Fibroblast of the aortic adventitia (primary cell): ENCODE measurements around the gene KRT2. TPM values are rescaled to one million over a fixed set of nuclear protein-coding genes. Genes with fewer than 3 reads are reported as not detected.

Source experiments
- DNase-seq: peaks from one replicate; pipeline ENCODE4 v3.0.0-alpha.2; 2010; ENCODE audit warnings: low read depth
- H3K4me3 ChIP-seq: 2 replicates; pipeline ENCODE4 v1.5.1; 2011; ENCODE audit warnings: low read depth, mild to moderate bottlenecking, control low read depth, low read length, moderate library complexity
- total RNA-seq: library from RNA; depleted of rRNA; stranded (reverse); fragments of >200 nt; gene quantifications from 2 replicates; pipeline ENCODE4 v1.2.3, GENCODE V29; 2012; ENCODE audit warnings: low replicate concordance
- TF ChIP-seq, protein P1 (sequence below): IDR thresholded peaks from 2 replicates; pipeline ENCODE4 v1.5.1; 2011; ENCODE audit warnings: mild to moderate bottlenecking, low read length, control low read depth, inconsistent platforms; ENCODE audit not compliant: insufficient read depth

Gene KRT2
- total RNA-seq, 1 donor, result not detected

DNA sequence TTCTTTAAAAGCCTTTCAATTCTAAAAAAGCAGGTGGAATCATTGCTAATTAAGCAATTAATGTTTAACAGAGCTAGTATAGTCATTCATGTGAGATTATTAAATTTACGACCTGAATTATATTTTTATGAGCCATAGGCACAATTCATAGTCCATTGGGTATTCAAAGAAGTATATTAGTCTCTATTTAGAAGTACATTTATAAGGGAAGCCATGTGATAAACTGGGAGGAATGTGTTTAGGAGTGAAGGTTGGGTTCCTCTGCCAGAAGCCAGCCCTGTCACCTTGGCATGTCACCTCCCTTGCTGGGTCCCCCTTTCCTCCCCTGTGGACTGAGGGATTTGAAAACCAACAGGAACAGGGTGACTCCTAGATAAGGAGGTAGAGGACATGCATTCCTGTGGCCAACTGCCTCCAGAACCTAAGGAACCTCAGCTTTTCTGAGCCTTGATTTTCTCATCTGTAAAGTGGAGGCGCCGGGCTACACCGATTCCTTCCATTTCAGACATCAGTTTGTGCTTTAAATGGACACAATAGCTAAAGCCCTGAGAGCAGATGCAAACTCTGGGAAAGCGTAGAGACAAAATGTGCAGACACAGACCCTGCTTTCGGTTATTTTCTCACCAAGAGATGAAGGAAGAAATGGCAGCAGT lies 5.4 kb upstream of the KRT2 start:
- H3K4me3 ChIP-seq, result no peak overlapping the region
- no peak for DNase-seq
- TF ChIP-seq, protein P1, sequence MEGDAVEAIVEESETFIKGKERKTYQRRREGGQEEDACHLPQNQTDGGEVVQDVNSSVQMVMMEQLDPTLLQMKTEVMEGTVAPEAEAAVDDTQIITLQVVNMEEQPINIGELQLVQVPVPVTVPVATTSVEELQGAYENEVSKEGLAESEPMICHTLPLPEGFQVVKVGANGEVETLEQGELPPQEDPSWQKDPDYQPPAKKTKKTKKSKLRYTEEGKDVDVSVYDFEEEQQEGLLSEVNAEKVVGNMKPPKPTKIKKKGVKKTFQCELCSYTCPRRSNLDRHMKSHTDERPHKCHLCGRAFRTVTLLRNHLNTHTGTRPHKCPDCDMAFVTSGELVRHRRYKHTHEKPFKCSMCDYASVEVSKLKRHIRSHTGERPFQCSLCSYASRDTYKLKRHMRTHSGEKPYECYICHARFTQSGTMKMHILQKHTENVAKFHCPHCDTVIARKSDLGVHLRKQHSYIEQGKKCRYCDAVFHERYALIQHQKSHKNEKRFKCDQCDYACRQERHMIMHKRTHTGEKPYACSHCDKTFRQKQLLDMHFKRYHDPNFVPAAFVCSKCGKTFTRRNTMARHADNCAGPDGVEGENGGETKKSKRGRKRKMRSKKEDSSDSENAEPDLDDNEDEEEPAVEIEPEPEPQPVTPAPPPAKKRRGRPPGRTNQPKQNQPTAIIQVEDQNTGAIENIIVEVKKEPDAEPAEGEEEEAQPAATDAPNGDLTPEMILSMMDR, result no peak

DNA sequence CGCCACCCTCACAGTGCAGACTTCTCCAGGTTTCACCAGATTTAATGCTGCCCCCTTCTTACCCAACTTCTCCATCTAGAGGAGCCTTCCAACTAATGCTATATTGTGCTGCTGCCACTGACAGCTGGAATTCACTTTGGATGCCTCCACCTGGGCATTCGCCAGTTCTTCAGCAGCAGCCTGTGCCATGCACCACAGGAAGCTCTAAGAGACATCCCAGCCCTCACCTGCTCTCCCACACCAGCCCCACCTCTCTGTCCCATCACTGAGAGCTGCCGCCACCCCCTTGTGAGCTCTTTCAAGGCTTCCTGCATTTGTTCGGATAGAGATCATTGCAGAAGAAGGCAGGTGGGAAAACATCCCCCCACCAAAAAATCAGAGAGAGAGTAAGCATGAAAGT lies 4.6 kb upstream of the KRT2 start:
- no peak overlapping the region for H3K4me3 ChIP-seq
- no peak for DNase-seq
- TF ChIP-seq, protein P1, result no peak

DNA sequence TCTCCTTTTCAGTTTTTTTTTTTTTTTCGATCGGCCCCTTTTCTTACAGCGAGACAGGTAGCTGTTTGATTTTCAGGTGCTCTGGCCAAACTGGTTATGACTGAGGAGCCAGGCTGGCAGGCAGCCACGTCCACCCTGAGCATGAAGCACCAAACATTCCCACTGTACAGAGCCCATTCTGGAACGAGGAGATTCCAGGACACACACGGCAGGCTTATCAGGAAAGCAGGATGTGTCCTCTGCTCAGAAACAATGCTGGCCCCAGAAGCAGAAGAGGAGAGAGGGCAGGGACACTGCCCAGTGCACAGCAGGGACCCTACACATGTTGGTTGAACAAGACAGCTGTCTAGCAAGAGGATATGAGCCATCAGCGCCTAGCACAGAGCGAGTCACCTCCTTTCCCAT lies 3.7 kb upstream of the KRT2 start:
- DNase-seq, result no peak
- no peak overlapping the region for H3K4me3 ChIP-seq
- TF ChIP-seq, protein P1, result no peak

DNA sequence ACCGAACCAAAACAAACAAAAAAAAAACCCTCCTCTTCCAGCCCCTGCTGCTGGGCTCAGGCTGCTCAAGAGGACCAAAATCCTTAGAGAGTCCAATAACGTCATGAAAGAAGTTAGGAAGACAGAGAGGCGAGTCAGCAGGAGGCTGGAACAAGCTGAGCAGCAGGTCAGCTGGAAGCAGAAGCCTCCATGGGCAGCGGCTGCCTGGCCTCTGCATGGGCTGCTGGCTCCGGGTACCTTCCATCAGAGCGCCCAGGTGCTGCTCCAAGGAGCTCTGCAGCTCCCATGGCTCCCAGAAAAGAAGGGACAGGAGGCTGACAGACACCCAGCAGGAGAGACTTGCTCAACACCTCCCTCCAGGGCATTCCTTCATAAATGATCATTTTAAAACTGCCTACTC lies 3.2 kb upstream of the KRT2 start:
- no peak overlapping the region for H3K4me3 ChIP-seq
- DNase-seq, result no peak
- TF ChIP-seq, protein P1, result no peak

DNA sequence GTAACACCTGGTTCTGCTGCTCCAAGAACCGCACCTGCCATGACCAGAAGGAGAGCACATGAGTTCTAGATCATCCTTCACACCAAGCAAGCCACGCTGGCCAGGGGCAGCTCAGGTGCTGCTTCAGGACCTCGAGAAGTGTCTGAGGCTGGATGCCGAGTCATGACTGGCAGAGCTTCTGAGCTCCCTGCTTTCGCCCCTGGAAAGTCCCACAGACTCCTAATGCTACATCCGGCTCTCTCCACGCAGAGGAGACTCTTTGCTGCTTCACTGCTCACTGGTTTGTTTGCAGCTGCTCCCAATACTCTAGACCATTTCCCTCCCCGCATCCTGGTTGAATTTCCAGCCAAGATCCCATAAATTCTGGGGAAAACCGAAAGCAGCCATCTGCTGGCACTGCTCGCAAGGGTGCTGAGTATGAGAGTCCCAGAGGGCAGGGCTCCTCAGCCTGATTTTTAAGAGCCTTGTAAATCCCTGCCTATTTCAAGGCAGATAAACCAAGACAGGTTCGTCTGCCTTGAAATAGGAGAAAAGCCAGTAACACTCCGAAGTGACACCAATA lies 1.4 kb downstream of the KRT2 start:
- H3K4me3 ChIP-seq, result no peak overlapping the region
- DNase-seq, result no peak
- TF ChIP-seq, protein P1, result no peak

DNA sequence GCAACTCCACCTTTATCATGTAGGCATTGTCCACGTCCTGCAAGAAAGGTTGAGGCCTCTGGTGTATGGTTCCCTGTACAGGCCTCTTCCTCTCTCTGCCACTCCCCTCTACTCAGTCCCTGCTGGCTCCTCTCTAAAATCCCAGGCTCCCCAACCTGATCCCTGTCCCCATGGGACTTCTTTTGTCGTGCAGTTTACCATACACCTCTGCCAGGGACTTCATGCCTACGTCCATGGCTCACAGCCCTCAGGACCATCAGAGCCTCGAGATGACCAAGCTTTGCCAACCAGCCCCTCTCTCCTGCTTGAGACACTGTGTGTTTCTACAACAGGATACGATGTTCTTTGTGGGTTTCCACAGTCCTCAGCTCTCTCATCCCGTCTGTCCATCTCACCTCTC lies 2.9 kb downstream of the KRT2 start:
- no peak for DNase-seq
- H3K4me3 ChIP-seq, result no peak overlapping the region
- TF ChIP-seq, protein P1, result no peak

DNA sequence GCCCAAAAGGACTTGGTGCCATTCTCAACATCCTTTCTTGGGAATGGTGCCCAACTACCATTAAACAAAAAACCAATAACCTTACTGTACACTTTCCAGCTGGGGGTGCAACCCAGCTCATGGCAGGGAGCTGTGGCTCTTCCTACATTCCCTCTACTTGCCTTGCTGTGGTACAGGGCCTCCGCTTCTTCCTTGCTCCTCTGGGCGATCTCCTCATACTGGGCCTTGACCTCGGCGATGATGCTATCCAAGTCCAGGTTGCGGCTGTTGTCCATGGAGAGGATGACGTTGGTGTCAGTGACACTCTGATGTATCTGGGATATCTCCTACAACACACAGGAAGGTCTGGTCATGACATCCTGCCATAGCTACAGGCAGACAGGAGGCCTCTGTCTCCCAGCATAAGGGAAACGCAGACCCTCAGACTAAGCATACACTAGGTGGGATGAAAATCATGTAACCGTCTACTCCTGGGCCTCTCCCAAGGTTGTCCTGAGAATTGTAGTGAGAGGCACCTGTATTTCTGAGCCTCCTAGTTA lies 3.9 kb downstream of the KRT2 start:
- TF ChIP-seq, protein P1, result no peak
- no peak for DNase-seq
- no peak overlapping the region for H3K4me3 ChIP-seq
